KMS-11 (cell line): Measurements from ENCODE around the gene CYGB.

Source experiments
- H2AFZ ChIP-seq: fragments of 200-600 bp; sonication (generic); 2 replicates; pipeline ENCODE4 v1.6.1; 2016; ENCODE audit warnings: antibody characterized with exemption, mixed run types, low read depth
- H3K27ac ChIP-seq: fragments of 200-600 bp; sonication (generic); 2 replicates; pipeline ENCODE4 v1.6.1; 2016; ENCODE audit warnings: mild to moderate bottlenecking, mixed run types
- H3K27me3 ChIP-seq: fragments of 200-600 bp; sonication (generic); 2 replicates; pipeline ENCODE4 v1.6.1; 2017; ENCODE audit warnings: mild to moderate bottlenecking, low read depth, mixed run types, moderate library complexity; ENCODE audit not compliant: insufficient read depth
- H3K36me3 ChIP-seq: fragments of 200-600 bp; sonication (generic); 2 replicates; pipeline ENCODE4 v1.6.1; 2017; ENCODE audit warnings: mild to moderate bottlenecking, mixed run types; ENCODE audit not compliant: insufficient read depth
- H3K4me1 ChIP-seq: fragments of 200-600 bp; sonication (generic); 2 replicates; pipeline ENCODE4 v1.6.1; 2016; ENCODE audit warnings: mild to moderate bottlenecking, low read depth, mixed run types; ENCODE audit not compliant: poor library complexity, severe bottlenecking
- H3K4me2 ChIP-seq: fragments of 200-600 bp; sonication (generic); 2 replicates; pipeline ENCODE4 v1.7.0; 2016; ENCODE audit warnings: mild to moderate bottlenecking, mixed run types
- H3K4me3 ChIP-seq: fragments of 200-600 bp; sonication (generic); IDR thresholded peaks from 2 replicates; pipeline ENCODE4 v1.6.1; 2017; ENCODE audit warnings: low read depth, low read length, mixed read lengths; ENCODE audit not compliant: insufficient read depth
- H3K79me2 ChIP-seq: fragments of 200-600 bp; sonication (generic); 2 replicates; pipeline ENCODE4 v1.6.1; 2016; ENCODE audit warnings: low read depth, mixed run types; ENCODE audit not compliant: insufficient read depth
- H3K9ac ChIP-seq: fragments of 200-600 bp; sonication (generic); 2 replicates; pipeline ENCODE4 v1.6.1; 2016; ENCODE audit warnings: mild to moderate bottlenecking, mixed run types
- H4K20me1 ChIP-seq: fragments of 200-600 bp; sonication (generic); 2 replicates; pipeline ENCODE4 v1.6.1; 2016; ENCODE audit warnings: mild to moderate bottlenecking, mixed run types; ENCODE audit not compliant: insufficient read depth
- TF ChIP-seq, protein P1 (sequence below): fragments of 200-600 bp; sonication (generic); conservative IDR thresholded peaks from 2 replicates; pipeline ENCODE4 v1.6.1; 2017; ENCODE audit warnings: low read depth, mild to moderate bottlenecking, antibody characterized with exemption, low read length, moderate library complexity, mixed read lengths

Gene CYGB

GRCh38 chr17:76478730-76479514 lies 58.6 kb downstream of the CYGB start:
- H3K4me3 ChIP-seq: no peak overlapping the region
- H3K27ac ChIP-seq: no peak overlapping the region
- no peaks in the 10 kb centered on the region for H3K27me3 ChIP-seq
- peaks cover 38% of the 10 kb centered on the region for H3K4me1 ChIP-seq
- no peak overlapping the region for H3K4me2 ChIP-seq
- H3K36me3 ChIP-seq: no peaks in the 10 kb centered on the region
- no peak overlapping the region for H3K9ac ChIP-seq
- H2AFZ ChIP-seq: no peak overlapping the region
- no peaks in the 10 kb centered on the region for H4K20me1 ChIP-seq
- TF ChIP-seq, protein P1, sequence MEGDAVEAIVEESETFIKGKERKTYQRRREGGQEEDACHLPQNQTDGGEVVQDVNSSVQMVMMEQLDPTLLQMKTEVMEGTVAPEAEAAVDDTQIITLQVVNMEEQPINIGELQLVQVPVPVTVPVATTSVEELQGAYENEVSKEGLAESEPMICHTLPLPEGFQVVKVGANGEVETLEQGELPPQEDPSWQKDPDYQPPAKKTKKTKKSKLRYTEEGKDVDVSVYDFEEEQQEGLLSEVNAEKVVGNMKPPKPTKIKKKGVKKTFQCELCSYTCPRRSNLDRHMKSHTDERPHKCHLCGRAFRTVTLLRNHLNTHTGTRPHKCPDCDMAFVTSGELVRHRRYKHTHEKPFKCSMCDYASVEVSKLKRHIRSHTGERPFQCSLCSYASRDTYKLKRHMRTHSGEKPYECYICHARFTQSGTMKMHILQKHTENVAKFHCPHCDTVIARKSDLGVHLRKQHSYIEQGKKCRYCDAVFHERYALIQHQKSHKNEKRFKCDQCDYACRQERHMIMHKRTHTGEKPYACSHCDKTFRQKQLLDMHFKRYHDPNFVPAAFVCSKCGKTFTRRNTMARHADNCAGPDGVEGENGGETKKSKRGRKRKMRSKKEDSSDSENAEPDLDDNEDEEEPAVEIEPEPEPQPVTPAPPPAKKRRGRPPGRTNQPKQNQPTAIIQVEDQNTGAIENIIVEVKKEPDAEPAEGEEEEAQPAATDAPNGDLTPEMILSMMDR: no peak
- no peaks in the 10 kb centered on the region for H3K79me2 ChIP-seq

DNA sequence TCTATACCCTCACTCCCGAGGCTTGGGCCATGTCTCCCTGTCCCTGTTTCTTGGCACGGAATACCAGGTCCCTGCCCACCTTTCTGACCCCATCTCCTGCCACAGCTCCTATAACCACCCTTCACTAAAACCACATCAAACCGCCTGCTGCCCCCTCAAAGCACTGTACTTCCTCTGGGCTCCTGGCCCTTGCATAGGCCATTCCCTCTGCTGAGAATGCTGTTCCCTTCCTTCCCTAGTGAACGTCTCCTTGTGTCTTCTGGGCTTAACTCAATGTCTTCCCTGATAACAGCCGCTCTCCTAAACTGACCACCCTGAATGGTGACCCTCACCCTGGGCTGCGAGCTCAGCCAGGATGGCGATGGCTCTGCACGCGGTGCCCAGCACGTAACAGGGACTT lies 59.4 kb downstream of the CYGB start:
- H3K27ac ChIP-seq: no peak overlapping the region
- no peak overlapping the region for H3K4me2 ChIP-seq
- H3K4me1 ChIP-seq: peaks cover 30% of the 10 kb centered on the region
- H4K20me1 ChIP-seq: no peaks in the 10 kb centered on the region
- TF ChIP-seq, protein P1: no peak
- no peak overlapping the region for H3K9ac ChIP-seq
- no peak overlapping the region for H2AFZ ChIP-seq
- H3K36me3 ChIP-seq: no peaks in the 10 kb centered on the region
- no peak overlapping the region for H3K4me3 ChIP-seq
- H3K27me3 ChIP-seq: no peaks in the 10 kb centered on the region
- no peaks in the 10 kb centered on the region for H3K79me2 ChIP-seq

DNA sequence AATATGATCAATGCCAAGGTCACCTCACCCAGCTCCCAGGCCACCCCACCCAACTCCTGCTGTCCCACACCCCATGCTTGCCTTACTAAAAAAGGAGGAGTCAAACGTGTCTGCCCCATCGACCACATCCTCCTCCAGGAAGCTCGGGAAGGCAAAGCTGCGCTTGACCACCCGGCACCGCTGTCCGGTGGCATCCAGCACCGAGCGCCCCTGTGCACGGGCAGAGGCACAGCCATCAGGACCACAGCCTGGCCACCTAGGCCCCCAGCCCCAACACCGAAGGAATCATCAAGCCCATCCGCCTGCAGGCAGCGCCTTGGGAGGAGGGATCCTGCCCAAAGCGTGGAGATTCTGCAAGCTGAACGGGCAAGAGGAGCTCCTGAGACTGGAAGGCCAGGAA lies 59.9 kb downstream of the CYGB start:
- H4K20me1 ChIP-seq: no peaks in the 10 kb centered on the region
- peaks cover 24% of the 10 kb centered on the region for H3K4me1 ChIP-seq
- H3K4me3 ChIP-seq: no peak overlapping the region
- H3K27ac ChIP-seq: no peak overlapping the region
- H2AFZ ChIP-seq: no peak overlapping the region
- H3K27me3 ChIP-seq: no peaks in the 10 kb centered on the region
- H3K79me2 ChIP-seq: no peaks in the 10 kb centered on the region
- TF ChIP-seq, protein P1: no peak
- H3K9ac ChIP-seq: no peak overlapping the region
- no peak overlapping the region for H3K4me2 ChIP-seq
- H3K36me3 ChIP-seq: no peaks in the 10 kb centered on the region
